CD14-positive monocyte (primary cell): ENCODE measurements around the gene RPA3. TPM values are rescaled to one million over a fixed set of nuclear protein-coding genes. Genes with fewer than 3 reads are reported as not detected.
A peak's percentile ranks its signal among the peaks of the same experiment; 100 is the strongest.
"Not testable (repeated sequence)": the region's sequence is repeated elsewhere in the genome, so short reads cannot be mapped to it uniquely, and the experiment has no call there.

ENCODE experiments used
- DNase-seq, 3 donors: peaks; one replicate each; pipeline ENCODE4 v3.0.0-alpha.2; 2011 to 2022
- H2AFZ ChIP-seq: 2 replicates; pipeline ENCODE4 v1.6.0; 2012; ENCODE audit warnings: mild to moderate bottlenecking, low read depth, low read length, inconsistent platforms; ENCODE audit not compliant: insufficient read depth, poor library complexity, severe bottlenecking
- H3K27ac ChIP-seq, 2 donors: 1 replicate in 1 of 2; 2 replicates in 1 of 2; pipeline ENCODE4 v1.5.1; 2012 to 2013; ENCODE audit warnings: low read length in 2 of 2, control low read depth in 1 of 2, inconsistent platforms in 1 of 2, low read depth in 1 of 2, mild to moderate bottlenecking in 1 of 2
- H3K27me3 ChIP-seq, 2 donors: one replicate each; pipeline versions ENCODE4 v1.6.0 to v1.6.1; 2011 to 2013; ENCODE audit warnings: low read length in 2 of 2; ENCODE audit not compliant: control insufficient read depth in 2 of 2, insufficient read depth in 2 of 2
- H3K36me3 ChIP-seq, 2 donors: replicated peaks in 1 of 2; 1 replicate in 1 of 2; 2 replicates in 1 of 2; pipeline versions ENCODE4 v1.5.1 to v1.6.1; 2012 to 2013; ENCODE audit warnings: low read length in 2 of 2, control low read depth in 1 of 2, inconsistent platforms in 1 of 2, mild to moderate bottlenecking in 1 of 2; ENCODE audit not compliant: insufficient read depth in 2 of 2, control insufficient read depth in 1 of 2
- H3K4me1 ChIP-seq, 2 donors: 1 replicate in 1 of 2; 2 replicates in 1 of 2; pipeline versions ENCODE4 v1.5.1 to v1.6.1; 2012 to 2013; ENCODE audit warnings: low read length in 2 of 2, control low read depth in 1 of 2, inconsistent platforms in 1 of 2, mild to moderate bottlenecking in 1 of 2, moderate library complexity in 1 of 2; ENCODE audit not compliant: insufficient read depth in 2 of 2, control insufficient read depth in 1 of 2
- H3K4me2 ChIP-seq: replicated peaks from 2 replicates; pipeline ENCODE3; 2012; ENCODE audit warnings: low read length, moderate library complexity, mild to moderate bottlenecking; ENCODE audit not compliant: poor library complexity, severe bottlenecking; ENCODE audit errors: extremely low read depth
- H3K4me3 ChIP-seq, 3 experiments: fragments of 200-600 bp in 1 of 3; sonication (generic) in 1 of 3; replicated peaks in 1 of 3; 1 replicate in 2 of 3; 2 replicates in 1 of 3; pipeline ENCODE4 v1.5.1; 2011 to 2013; ENCODE audit warnings: low read length in 3 of 3, mild to moderate bottlenecking in 3 of 3, control low read depth in 2 of 3, low read depth in 2 of 3, inconsistent platforms in 1 of 3, moderate library complexity in 1 of 3
- H3K79me2 ChIP-seq: 2 replicates; pipeline ENCODE4 v1.6.0; 2012; ENCODE audit warnings: mild to moderate bottlenecking, control low read depth, inconsistent platforms, low read length, moderate library complexity; ENCODE audit not compliant: insufficient read depth
- H3K9ac ChIP-seq: 2 replicates; pipeline ENCODE4 v1.6.0; 2017; ENCODE audit warnings: low read length, mild to moderate bottlenecking; ENCODE audit not compliant: insufficient read depth, poor library complexity, severe bottlenecking
- H3K9me3 ChIP-seq, 2 donors: replicated peaks in 1 of 2; 1 replicate in 1 of 2; 2 replicates in 1 of 2; pipeline versions ENCODE4 v1.5.1 to v1.6.1; 2012 to 2013; ENCODE audit warnings: low read length in 2 of 2, control low read depth in 1 of 2; ENCODE audit not compliant: control insufficient read depth in 1 of 2, insufficient read depth in 1 of 2
- H4K20me1 ChIP-seq: 2 replicates; pipeline ENCODE4 v1.6.0; 2012; ENCODE audit warnings: mild to moderate bottlenecking, low read length, control low read depth, moderate library complexity; ENCODE audit not compliant: insufficient read depth
- H3K27ac Mint-ChIP-seq, 7 donors: one replicate each; pipeline ENCODE4 v1.8.0; 2020; ENCODE audit warnings: mild to moderate bottlenecking in 7 of 7, mixed read lengths in 7 of 7, moderate library complexity in 6 of 7, inconsistent platforms in 2 of 7
- H3K27me3 Mint-ChIP-seq, 3 donors: one replicate each; pipeline ENCODE4 v1.8.0; 2021 to 2022; ENCODE audit warnings: low read depth in 3 of 3, mild to moderate bottlenecking in 3 of 3, mixed read lengths in 3 of 3, moderate library complexity in 3 of 3, inconsistent platforms in 1 of 3
- H3K36me3 Mint-ChIP-seq, 2 donors: one replicate each; pipeline ENCODE4 v1.8.0; 2020; ENCODE audit warnings: mixed read lengths in 2 of 2, inconsistent platforms in 1 of 2, mild to moderate bottlenecking in 1 of 2
- H3K4me1 Mint-ChIP-seq: one replicate; pipeline ENCODE4 v1.8.0; 2020; ENCODE audit warnings: mild to moderate bottlenecking, mixed read lengths
- H3K4me3 Mint-ChIP-seq, 2 donors: one replicate each; pipeline ENCODE4 v1.8.0; 2020; ENCODE audit warnings: mild to moderate bottlenecking in 2 of 2, mixed read lengths in 2 of 2, moderate library complexity in 1 of 2
- H3K9me3 Mint-ChIP-seq, 7 donors: one replicate each; pipeline ENCODE4 v1.8.0; 2020 to 2022; ENCODE audit warnings: mixed read lengths in 7 of 7, mild to moderate bottlenecking in 6 of 7, moderate library complexity in 6 of 7, inconsistent platforms in 2 of 7
- CTCF ChIP-seq: fragments of 200-600 bp; IDR thresholded peaks from one replicate; pipeline ENCODE4 v1.8.0; 2022; ENCODE audit warnings: antibody characterized with exemption, mild to moderate bottlenecking
- WGBS: methylation state at CpG from one replicate; pipeline ENCODE4 v1.1.5; 2013; ENCODE audit warnings: missing lambda C conversion rate; ENCODE audit not compliant: insufficient coverage; 5-methylcytosine and 5-hydroxymethylcytosine counted together
- intact Hi-C, 2 donors: fragments of 100-400 bp; cut with micrococcal nuclease; formaldehyde crosslinking; loops; one replicate each; pipeline versions ENCODE4 v1.15.0 to v1.15.1; 2023
- polyA plus RNA-seq, 3 donors: library from polyadenylated mRNA; depleted of rRNA in 1 of 3; unstranded in 2 of 3; stranded (reverse) in 1 of 3; fragments of 300-500 nt in 2 of 3; fragments of >200 nt in 1 of 3; fragmentation: Illumina TruSeq in 2 of 3; gene quantifications; 1 replicate in 2 of 3; 2 replicates in 1 of 3; pipeline ENCODE4 v1.2.3, GENCODE V29; 2012 to 2021

Gene RPA3
- polyA plus RNA-seq, 3 donors: 6.2 to 50.5 (median 44.7) TPM

- Histone ChIP-seq H3K36me3 (no peaks in the 10 kb centered on the region), H3K9me3 (no peaks in the 10 kb centered on the region), H3K4me3 (no peak overlapping the region), H4K20me1 (no peaks in the 10 kb centered on the region), H3K27me3 (no peaks in the 10 kb centered on the region), H3K27ac (no peak overlapping the region), H3K9ac (no peak overlapping the region), H3K4me1 (no peaks in the 10 kb centered on the region), H2AFZ (no peak overlapping the region), H3K4me2 (no peak overlapping the region), H3K79me2 (peaks cover 8% of the 10 kb centered on the region)
- Mint-ChIP-seq H3K27ac (peak overlapping the region in 2 of 7 donors; percentile 4 to 5), H3K36me3 (peaks cover 3 to 4% of the 10 kb centered on the region in 2 donors), H3K4me1 (peaks cover 12% of the 10 kb centered on the region), H3K4me3 (no peak overlapping the region), H3K27me3 (peaks cover 0 to 1% (median 0%) of the 10 kb centered on the region in 3 donors), H3K9me3 (peaks cover under 1 to 7% (median 3%) of the 10 kb centered on the region in 7 donors)
- TF ChIP-seq CTCF: no peak
- 61% methylated on average over 2 of the region's 3 CpGs for WGBS
- no peak for DNase-seq
- intact Hi-C loops: no loop called here
Measured at GRCh38 chr7:7664291-7664690, 54.1 kb downstream of the RPA3 start.

GRCh38 chr7:7662527-7662926, 55.9 kb downstream of the RPA3 start:
- DNase-seq: no peak
- Mint-ChIP-seq H3K27ac (no peak overlapping the region), H3K4me3 (no peak overlapping the region), H3K36me3 (peaks cover 4 to 5% of the 10 kb centered on the region in 2 donors), H3K9me3 (peaks cover 11 to 19% (median 16%) of the 10 kb centered on the region in 7 donors), H3K27me3 (no peaks in the 10 kb centered on the region), H3K4me1 (peaks cover 2% of the 10 kb centered on the region)
- Histone ChIP-seq H3K9me3 (no peaks in the 10 kb centered on the region), H3K27me3 (no peaks in the 10 kb centered on the region), H2AFZ (no peak overlapping the region), H3K4me2 (no peak overlapping the region), H3K4me3 (no peak overlapping the region), H4K20me1 (no peaks in the 10 kb centered on the region), H3K79me2 (peaks cover 5% of the 10 kb centered on the region), H3K27ac (no peak overlapping the region), H3K36me3 (no peaks in the 10 kb centered on the region), H3K9ac (no peak overlapping the region), H3K4me1 (no peaks in the 10 kb centered on the region)
- 98% methylated on average over 4 of the region's 6 CpGs for WGBS
- intact Hi-C loops: no loop called here
- no peak for TF ChIP-seq CTCF

DNA sequence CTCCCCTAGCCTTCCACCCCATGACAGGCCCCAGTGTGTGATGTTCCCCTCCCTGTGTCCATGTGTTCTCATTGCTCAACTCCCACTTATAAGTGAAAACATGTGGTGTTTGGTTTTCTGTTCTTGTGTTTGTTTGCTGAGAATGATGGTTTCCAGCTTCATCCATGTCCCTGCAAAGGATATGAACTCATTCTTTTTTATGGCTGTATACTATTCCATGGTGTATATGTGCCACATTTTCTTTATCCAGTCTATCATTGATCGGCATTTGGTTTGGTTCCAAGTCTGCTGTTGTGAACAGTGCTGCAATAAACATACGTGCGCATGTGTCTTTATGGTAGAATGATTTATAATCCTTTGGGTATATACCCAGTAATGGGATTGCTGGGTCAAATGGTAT, 61.9 kb downstream of the RPA3 start:
- peaks cover 10% of the 10 kb centered on the region for H3K4me1 Mint-ChIP-seq
- H3K79me2 ChIP-seq: peaks cover 15% of the 10 kb centered on the region
- H3K4me3 Mint-ChIP-seq, H3K27ac ChIP-seq, H3K9me3 ChIP-seq, H3K4me2 ChIP-seq, H3K9ac ChIP-seq, H3K27me3 Mint-ChIP-seq, H3K27me3 ChIP-seq, H3K4me1 ChIP-seq, DNase-seq, H4K20me1 ChIP-seq, H2AFZ ChIP-seq, intact Hi-C loops, H3K4me3 ChIP-seq, H3K36me3 ChIP-seq: not testable (repeated sequence)
- no CpG with 5 or more reads among the region's 3 CpGs for WGBS
- H3K9me3 Mint-ChIP-seq: peaks cover 14 to 24% (median 19%) of the 10 kb centered on the region in 7 donors
- H3K27ac Mint-ChIP-seq: peak overlapping the region in 1 of 7 donors; percentile 9
- H3K36me3 Mint-ChIP-seq: peaks cover 4 to 10% of the 10 kb centered on the region in 2 donors
